HFF-Myc (cell line): ENCODE data around the gene ARL8B.
"Not testable (repeated sequence)": the region's sequence is repeated elsewhere in the genome, so short reads cannot be mapped to it uniquely, and the experiment has no call there.

ENCODE experiments used
- DNase-seq: peaks from one replicate; pipeline ENCODE4 v3.0.0-alpha.2; 2011; ENCODE audit warnings: low read depth; ENCODE audit errors: extremely low read depth
- H3K4me3 ChIP-seq: replicated peaks from 2 replicates; pipeline ENCODE4 v1.5.1; 2011; ENCODE audit warnings: low read depth, mild to moderate bottlenecking, control low read depth, low read length
- CTCF ChIP-seq: IDR thresholded peaks from 2 replicates; pipeline ENCODE4 v1.5.1; 2012; ENCODE audit warnings: mild to moderate bottlenecking, low read depth, low read length, control low read depth; ENCODE audit errors: missing control alignments

ARL8B gene

GRCh38 chr3:5096336-5097008 lies 25.6 kb upstream of the ARL8B start:
- DNase-seq: no peak
- TF ChIP-seq CTCF: no peak
- H3K4me3 ChIP-seq: no peak overlapping the region

- no peak overlapping the region for H3K4me3 ChIP-seq
- no peak for TF ChIP-seq CTCF
Measured at GRCh38 chr3:5098346-5098745, 23.7 kb upstream of the ARL8B start.

GRCh38 chr3:5102532-5102931 lies 19.6 kb upstream of the ARL8B start:
- no peak for DNase-seq

More at GRCh38 chr3:5098346-5098745, 23.7 kb upstream of the ARL8B start:
- no peak for DNase-seq

GRCh38 chr3:5103743-5104142 lies 18.3 kb upstream of the ARL8B start:
- TF ChIP-seq CTCF: no peak
- no peak overlapping the region for H3K4me3 ChIP-seq
- DNase-seq: no peak

More at GRCh38 chr3:5102532-5102931, 19.6 kb upstream of the ARL8B start:
- no peak overlapping the region for H3K4me3 ChIP-seq
- no peak for TF ChIP-seq CTCF

- no peak overlapping the region for H3K4me3 ChIP-seq
- DNase-seq: no peak
- no peak for TF ChIP-seq CTCF
Measured at GRCh38 chr3:5105050-5105449, 17.0 kb upstream of the ARL8B start.

- DNase-seq: not testable (repeated sequence)
Measured at GRCh38 chr3:5106371-5106770, 15.7 kb upstream of the ARL8B start.

GRCh38 chr3:5106933-5107334 lies 15.2 kb upstream of the ARL8B start:
- DNase-seq, H3K4me3 ChIP-seq: not testable (repeated sequence)

More at GRCh38 chr3:5106371-5106770, 15.7 kb upstream of the ARL8B start:
- not testable (repeated sequence) for H3K4me3 ChIP-seq

GRCh38 chr3:5110337-5110736 lies 11.8 kb upstream of the ARL8B start:
- TF ChIP-seq CTCF: no peak
- no peak for DNase-seq
- H3K4me3 ChIP-seq: no peak overlapping the region
